BE2C (cell line): ENCODE results near the gene CXCR3.
"Not testable (repeated sequence)": the region's sequence is repeated elsewhere in the genome, so short reads cannot be mapped to it uniquely, and the experiment has no call there.

Experiments used
- DNase-seq: peaks from one replicate; pipeline ENCODE4 v3.0.0-alpha.2; 2020
- H3K27me3 ChIP-seq: fragments of 250-450 bp; sonication (Bioruptor Pico); 2 replicates; pipeline ENCODE4 v1.5.1; 2020; ENCODE audit warnings: mild to moderate bottlenecking
- H3K36me3 ChIP-seq: fragments of 250-450 bp; sonication (Bioruptor Pico); 2 replicates; pipeline ENCODE4 v1.5.1; 2020; ENCODE audit warnings: mild to moderate bottlenecking
- H3K4me1 ChIP-seq: fragments of 250-450 bp; sonication (Bioruptor Pico); 2 replicates; pipeline ENCODE4 v1.5.1; 2020
- H3K4me3 ChIP-seq: 2 replicates; pipeline ENCODE4 v1.5.1; 2011; ENCODE audit warnings: low read depth, low read length
- H3K9me3 ChIP-seq: fragments of 250-450 bp; sonication (Bioruptor Pico); 2 replicates; pipeline ENCODE4 v1.5.1; 2020
- TF ChIP-seq, protein P1 (sequence below): IDR thresholded peaks from 2 replicates; pipeline ENCODE4 v1.5.1; 2012; ENCODE audit warnings: mild to moderate bottlenecking, low read depth, low read length

Gene CXCR3

DNA sequence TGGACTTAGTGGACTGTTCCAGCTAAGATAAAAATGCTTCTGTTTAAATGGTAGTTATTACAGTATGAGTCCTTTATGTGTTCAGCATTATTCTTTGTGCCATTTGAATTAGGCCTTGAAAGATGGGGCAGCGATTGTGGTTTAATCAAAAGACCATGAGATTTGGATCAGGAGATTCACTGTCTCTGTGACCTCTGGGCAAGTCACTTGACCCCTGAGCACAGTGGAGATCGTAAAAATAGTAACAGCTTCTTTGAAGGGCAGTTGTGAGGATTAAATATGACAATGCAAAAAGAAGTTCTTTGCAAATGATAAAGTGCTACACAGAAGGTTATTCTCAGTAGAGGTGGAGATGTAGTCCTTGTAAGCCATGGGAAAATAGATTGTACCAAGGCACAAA lies 10.8 kb downstream of the CXCR3 start:
- Histone ChIP-seq H3K36me3 (no peaks in the 10 kb centered on the region), H3K27me3 (no peaks in the 10 kb centered on the region), H3K4me3 (no peak overlapping the region), H3K4me1 (no peaks in the 10 kb centered on the region), H3K9me3 (no peaks in the 10 kb centered on the region)
- no peak for DNase-seq
- TF ChIP-seq, protein P1, sequence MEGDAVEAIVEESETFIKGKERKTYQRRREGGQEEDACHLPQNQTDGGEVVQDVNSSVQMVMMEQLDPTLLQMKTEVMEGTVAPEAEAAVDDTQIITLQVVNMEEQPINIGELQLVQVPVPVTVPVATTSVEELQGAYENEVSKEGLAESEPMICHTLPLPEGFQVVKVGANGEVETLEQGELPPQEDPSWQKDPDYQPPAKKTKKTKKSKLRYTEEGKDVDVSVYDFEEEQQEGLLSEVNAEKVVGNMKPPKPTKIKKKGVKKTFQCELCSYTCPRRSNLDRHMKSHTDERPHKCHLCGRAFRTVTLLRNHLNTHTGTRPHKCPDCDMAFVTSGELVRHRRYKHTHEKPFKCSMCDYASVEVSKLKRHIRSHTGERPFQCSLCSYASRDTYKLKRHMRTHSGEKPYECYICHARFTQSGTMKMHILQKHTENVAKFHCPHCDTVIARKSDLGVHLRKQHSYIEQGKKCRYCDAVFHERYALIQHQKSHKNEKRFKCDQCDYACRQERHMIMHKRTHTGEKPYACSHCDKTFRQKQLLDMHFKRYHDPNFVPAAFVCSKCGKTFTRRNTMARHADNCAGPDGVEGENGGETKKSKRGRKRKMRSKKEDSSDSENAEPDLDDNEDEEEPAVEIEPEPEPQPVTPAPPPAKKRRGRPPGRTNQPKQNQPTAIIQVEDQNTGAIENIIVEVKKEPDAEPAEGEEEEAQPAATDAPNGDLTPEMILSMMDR = no peak

DNA sequence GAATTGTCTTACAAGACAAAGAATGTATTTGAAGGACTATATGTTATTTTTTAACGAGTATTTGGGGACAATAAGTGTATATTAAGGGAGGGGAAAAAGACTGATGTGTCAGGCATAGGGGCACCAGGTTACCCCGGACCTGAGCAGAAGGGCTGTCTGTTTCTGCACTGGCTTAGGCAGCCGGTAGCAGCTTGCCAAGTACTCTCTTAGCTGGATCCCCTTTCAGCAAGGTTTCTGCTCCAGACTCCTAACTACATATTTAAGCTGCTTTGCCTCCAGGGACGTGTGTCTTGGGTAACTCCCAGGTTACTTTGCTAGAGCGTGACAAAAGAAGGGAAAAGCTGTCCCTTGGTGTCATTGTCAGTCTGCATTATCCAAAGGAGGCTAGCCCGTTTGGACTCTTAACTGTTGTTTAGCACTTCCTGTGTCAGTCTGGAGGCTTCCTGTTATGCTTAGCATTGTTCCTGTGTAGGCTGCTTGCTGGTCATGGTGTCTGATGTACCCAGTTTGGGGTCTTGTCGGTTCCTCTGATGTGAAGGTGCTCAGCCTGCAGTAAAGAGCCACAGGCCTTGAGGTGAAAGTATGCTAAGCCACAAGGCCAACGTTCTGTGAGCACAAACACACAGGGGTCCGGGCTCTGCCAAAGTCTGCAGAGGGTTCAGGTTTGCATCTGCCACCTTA lies 11.6 kb downstream of the CXCR3 start:
- DNase-seq = no peak
- no peak overlapping the region for H3K4me3 ChIP-seq
- TF ChIP-seq, protein P1 = no peak
- H3K36me3 ChIP-seq = no peaks in the 10 kb centered on the region
- no peaks in the 10 kb centered on the region for H3K4me1 ChIP-seq
- no peaks in the 10 kb centered on the region for H3K9me3 ChIP-seq
- no peaks in the 10 kb centered on the region for H3K27me3 ChIP-seq

DNA sequence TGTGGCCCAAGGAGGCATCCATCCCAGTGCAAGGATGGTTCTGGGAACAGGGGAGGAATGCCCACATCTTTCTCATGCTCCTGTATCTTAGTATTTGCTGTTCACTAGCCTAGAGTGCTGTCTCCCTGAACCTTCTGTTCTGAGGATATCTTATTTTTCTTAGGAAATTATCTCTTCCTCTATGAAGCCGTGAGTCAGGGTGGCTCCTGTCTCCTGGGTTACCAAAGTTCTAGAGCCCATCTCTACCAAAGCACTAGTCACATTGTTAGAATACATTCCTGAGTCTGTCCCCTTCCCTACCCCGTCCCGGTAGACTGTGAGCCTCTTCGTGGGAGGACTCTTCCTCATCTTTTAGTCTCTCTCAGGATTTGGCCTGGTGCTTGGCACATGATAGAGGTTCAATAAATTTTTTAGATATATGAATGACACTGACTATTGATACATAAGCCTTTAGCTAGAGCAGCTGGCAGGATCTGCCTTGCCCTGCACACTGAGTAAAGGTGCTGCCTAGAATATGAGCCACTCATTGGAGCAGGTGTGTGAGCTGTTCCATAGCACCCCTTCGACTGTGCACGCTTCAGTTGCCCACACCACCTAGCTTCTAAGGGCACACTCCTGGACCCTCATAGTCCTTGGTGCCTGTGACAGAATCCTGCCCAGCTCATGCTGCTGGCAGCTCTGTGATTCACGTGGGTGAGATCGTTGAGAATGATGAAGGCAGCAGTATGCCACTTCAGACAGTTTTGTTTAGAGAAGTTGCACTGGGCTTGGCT lies 13.3 kb downstream of the CXCR3 start:
- no peak for DNase-seq
- H3K27me3 ChIP-seq = no peaks in the 10 kb centered on the region
- no peak overlapping the region for H3K4me3 ChIP-seq
- H3K9me3 ChIP-seq = no peaks in the 10 kb centered on the region
- H3K36me3 ChIP-seq = no peaks in the 10 kb centered on the region
- H3K4me1 ChIP-seq = no peaks in the 10 kb centered on the region
- TF ChIP-seq, protein P1 = no peak

DNA sequence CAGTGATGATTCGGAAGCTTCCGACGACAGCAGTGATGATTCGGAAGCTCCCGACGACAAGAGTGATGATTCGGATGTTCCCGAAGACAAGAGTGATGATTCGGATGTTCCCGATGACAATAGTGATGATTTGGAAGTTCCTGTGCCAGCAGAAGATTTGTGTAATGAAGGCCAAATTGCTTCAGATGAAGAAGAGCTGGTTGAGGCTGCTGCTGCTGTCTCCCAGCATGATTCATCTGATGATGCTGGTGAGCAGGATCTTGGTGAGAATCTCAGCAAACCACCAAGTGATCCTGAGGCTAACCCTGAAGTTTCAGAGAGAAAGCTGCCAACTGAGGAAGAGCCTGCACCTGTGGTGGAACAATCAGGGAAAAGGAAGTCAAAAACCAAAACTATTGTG lies 14.2 kb downstream of the CXCR3 start:
- TF ChIP-seq, protein P1 = no peak
- Histone ChIP-seq H3K27me3 (no peaks in the 10 kb centered on the region), H3K9me3 (no peaks in the 10 kb centered on the region), H3K4me3 (no peak overlapping the region), H3K4me1 (no peaks in the 10 kb centered on the region), H3K36me3 (no peaks in the 10 kb centered on the region)
- no peak for DNase-seq

DNA sequence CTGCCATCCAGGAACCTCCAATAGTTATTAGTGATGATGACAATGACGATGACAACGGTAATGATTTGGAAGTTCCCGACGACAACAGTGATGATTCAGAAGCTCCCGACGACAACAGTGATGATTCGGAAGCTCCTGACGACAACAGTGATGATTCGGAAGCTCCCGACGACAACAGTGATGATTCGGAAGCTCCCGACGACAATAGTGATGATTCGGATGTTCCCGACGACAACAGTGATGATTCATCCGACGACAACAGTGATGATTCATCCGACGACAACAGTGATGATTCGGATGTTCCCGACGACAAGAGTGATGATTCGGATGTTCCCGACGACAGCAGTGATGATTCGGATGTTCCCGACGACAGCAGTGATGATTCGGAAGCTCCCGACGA lies 14.7 kb downstream of the CXCR3 start:
- Histone ChIP-seq H3K36me3 (no peaks in the 10 kb centered on the region), H3K4me3 (no peak overlapping the region), H3K27me3 (no peaks in the 10 kb centered on the region), H3K4me1 (no peaks in the 10 kb centered on the region), H3K9me3 (no peaks in the 10 kb centered on the region)
- TF ChIP-seq, protein P1 = no peak
- DNase-seq = no peak

DNA sequence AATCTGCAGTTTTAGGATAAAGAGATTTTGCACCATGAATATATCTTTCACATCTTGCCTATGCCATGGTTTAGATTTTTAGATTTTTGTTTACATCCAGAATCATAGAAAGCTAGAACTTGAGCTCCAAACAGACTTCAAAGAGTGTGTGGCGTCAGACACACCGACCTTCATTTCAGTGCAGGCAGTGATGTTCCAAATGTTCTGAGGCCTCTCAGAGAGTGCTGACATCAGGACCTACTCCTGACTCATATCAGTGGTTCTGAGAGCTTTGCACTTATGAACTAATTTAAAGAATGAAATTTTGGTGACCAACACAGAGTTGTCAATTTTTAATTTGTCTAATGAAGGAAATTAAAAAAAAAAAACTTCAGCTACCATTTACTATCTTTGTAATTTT lies 18.3 kb downstream of the CXCR3 start:
- no peak for DNase-seq
- Histone ChIP-seq H3K4me3 (no peak overlapping the region), H3K4me1 (no peaks in the 10 kb centered on the region), H3K27me3 (no peaks in the 10 kb centered on the region), H3K9me3 (no peaks in the 10 kb centered on the region), H3K36me3 (no peaks in the 10 kb centered on the region)
- TF ChIP-seq, protein P1 = no peak

DNA sequence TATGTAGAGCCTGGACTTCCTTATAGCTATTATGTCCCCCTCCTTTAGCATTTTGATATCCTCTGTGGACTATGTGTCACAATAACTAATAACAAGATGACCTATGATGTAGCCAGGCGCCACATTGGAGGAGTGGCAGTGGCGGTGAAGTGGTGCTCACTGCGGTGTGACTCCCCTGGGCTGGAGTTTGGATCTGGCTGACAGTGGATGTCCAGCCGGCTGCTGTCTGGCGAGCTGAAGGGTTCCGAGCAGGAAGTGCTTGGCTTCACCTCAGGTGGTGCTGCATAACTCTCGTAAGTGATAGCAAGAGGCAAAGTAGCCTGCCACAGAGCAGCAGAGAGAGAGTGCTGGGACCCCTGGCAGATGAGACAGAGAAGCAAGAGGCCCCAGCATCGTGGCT lies 25.1 kb downstream of the CXCR3 start:
- H3K27me3 ChIP-seq, H3K4me1 ChIP-seq, DNase-seq, H3K9me3 ChIP-seq, H3K4me3 ChIP-seq, H3K36me3 ChIP-seq: not testable (repeated sequence)
